Peyer's patch (tissue), 4 donors: Measurements from ENCODE around the gene RNF41. TPM values are rescaled to one million over a fixed set of nuclear protein-coding genes. Genes with fewer than 3 reads are reported as not detected.

Experiments
- DNase-seq, 3 donors: peaks; one replicate each; pipeline ENCODE4 v3.0.0-alpha.2; 2017 to 2019
- H3K27ac ChIP-seq, 4 donors: fragments of 200-600 bp; sonication (generic); one replicate each; pipeline ENCODE4 v1.5.1; 2016 to 2019
- H3K27me3 ChIP-seq, 2 donors: fragments of 200-600 bp; sonication (generic); one replicate each; pipeline ENCODE4 v1.5.1; 2019
- H3K36me3 ChIP-seq, 3 donors: fragments of 200-600 bp; sonication (generic); one replicate each; pipeline ENCODE4 v1.5.1; 2016 to 2019
- H3K4me1 ChIP-seq, 4 donors: fragments of 200-600 bp; sonication (generic); one replicate each; pipeline ENCODE4 v1.5.1; 2016 to 2019
- H3K4me3 ChIP-seq, 4 donors: fragments of 200-600 bp; sonication (generic); 1 replicate in 3 of 4; 2 replicates in 1 of 4; pipeline ENCODE4 v1.5.1; 2016 to 2019; ENCODE audit warnings: mild to moderate bottlenecking in 1 of 4
- H3K9me3 ChIP-seq, 4 donors: fragments of 200-600 bp; sonication (generic); one replicate each; pipeline ENCODE4 v1.5.1; 2016 to 2019; ENCODE audit warnings: mild to moderate bottlenecking in 1 of 4
- CTCF ChIP-seq, 6 experiments: fragments of 450-650 bp in 4 of 6; fragments of 200-600 bp in 2 of 6; sonication (generic) in 1 of 6; IDR thresholded peaks; one replicate each; pipeline ENCODE4 v1.5.1; 2017 to 2019; ENCODE audit warnings: antibody characterized with exemption in 6 of 6, mild to moderate bottlenecking in 3 of 6, moderate library complexity in 1 of 6
- POLR2A ChIP-seq, 2 donors: fragments of 450-650 bp; IDR thresholded peaks; one replicate each; pipeline ENCODE4 v1.5.1; 2017; ENCODE audit warnings: antibody characterized with exemption in 2 of 2, mild to moderate bottlenecking in 2 of 2, moderate library complexity in 2 of 2
- total RNA-seq, 4 donors: library from RNA; depleted of rRNA; stranded (reverse); fragments of >200 nt; gene quantifications; one replicate each; pipeline ENCODE4 v1.1.0, GENCODE V29; 2016

RNF41 gene
- total RNA-seq, 4 donors from 2014 or later = 23.8 to 52.0 (median 37.6) TPM

GRCh38 chr12:56186957-56187356 lies 34.8 kb downstream of the RNF41 start:
- Histone ChIP-seq H3K27ac (no peak overlapping the region), H3K9me3 (no peaks in the 10 kb centered on the region), H3K27me3 (no peaks in the 10 kb centered on the region), H3K36me3 (peaks cover 0 to 47% (median 0%) of the 10 kb centered on the region in 3 donors), H3K4me3 (no peak overlapping the region), H3K4me1 (peaks cover 3 to 18% (median 7%) of the 10 kb centered on the region in 4 donors)
- TF ChIP-seq POLR2A (IDR thresholded peaks at IDR 0.05) = no peak
- TF ChIP-seq CTCF (IDR thresholded peaks at IDR 0.05) = no peak
- no peak for DNase-seq

DNA sequence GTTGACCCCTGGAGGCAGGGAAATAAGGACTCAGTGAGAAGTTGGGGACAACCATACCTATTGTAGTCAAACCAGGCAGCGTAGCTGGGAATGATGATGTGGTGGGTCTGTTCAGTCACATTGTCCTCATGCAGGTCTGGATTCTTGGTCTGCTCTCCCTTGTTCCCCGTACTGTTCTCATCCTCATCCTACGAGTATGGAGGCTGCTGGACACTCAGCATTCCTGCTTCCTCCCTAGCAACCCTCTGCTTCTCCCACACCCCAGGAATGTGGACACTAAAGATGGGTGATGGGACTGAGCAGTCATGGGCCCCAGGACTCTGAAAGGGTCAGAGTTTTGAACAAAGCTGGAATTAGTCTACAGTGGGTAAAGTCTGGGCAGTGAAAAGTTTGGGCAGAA lies 43.4 kb downstream of the RNF41 start:
- Histone ChIP-seq H3K4me1 (no peaks in the 10 kb centered on the region), H3K36me3 (peaks cover 0 to 98% (median 5%) of the 10 kb centered on the region in 3 donors), H3K4me3 (no peak overlapping the region), H3K9me3 (no peaks in the 10 kb centered on the region), H3K27ac (no peak overlapping the region), H3K27me3 (no peaks in the 10 kb centered on the region)
- TF ChIP-seq CTCF (IDR thresholded peaks at IDR 0.05) (no peak), POLR2A (IDR thresholded peaks at IDR 0.05) (no peak)
- DNase-seq = no peak

DNA sequence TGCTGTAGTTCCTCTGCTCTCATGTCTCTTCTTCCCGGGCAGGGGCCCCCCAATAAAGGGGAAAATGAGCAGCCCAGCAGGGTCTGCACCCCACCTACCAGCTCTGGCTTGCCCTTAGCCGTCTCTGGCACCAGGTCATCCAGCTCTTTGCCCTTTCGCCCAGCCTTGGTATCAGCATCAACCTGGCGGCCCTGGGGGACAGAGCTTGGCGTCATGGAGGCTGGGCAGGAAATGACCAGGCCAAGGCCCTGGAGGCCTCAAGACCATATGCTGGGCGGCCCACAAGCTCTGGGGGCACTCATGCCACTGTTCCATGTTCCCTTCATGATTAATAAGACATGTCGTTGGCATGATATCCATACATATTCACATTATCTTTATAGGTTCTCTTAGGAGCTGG lies 48.9 kb downstream of the RNF41 start:
- TF ChIP-seq POLR2A (IDR thresholded peaks at IDR 0.05) (no peak), CTCF (IDR thresholded peaks at IDR 0.05) (no peak)
- Histone ChIP-seq H3K4me1 (no peaks in the 10 kb centered on the region), H3K9me3 (no peaks in the 10 kb centered on the region), H3K27me3 (no peaks in the 10 kb centered on the region), H3K27ac (no peak overlapping the region), H3K4me3 (no peak overlapping the region), H3K36me3 (peaks cover 0 to 100% (median 2%) of the 10 kb centered on the region in 3 donors)
- DNase-seq = no peak

DNA sequence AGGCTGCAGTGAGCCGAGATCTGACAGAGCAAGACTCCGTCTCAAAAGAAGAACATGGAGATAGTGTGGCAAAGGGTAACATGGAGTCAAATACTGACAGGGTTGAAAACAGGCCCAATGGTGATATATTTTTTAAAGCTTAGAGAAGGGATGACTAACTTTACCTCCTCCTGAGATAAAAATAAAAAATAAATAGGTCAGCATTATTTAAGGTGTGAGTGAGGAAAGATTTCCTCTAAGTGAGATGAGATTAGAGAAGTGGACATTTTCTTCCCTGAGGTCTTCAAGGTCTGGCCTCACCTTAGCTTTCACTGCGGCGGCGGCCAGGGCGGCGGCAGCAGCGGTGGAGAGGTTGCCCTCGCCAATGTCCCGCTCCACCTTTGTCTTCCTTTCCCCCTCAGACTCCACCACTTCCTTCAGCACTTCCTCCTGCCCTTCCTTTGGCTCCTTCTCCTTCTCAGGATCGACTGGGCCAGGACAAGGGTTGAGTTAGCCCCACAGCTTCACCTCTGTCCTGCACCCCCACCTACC lies 52.4 kb downstream of the RNF41 start:
- TF ChIP-seq POLR2A (IDR thresholded peaks at IDR 0.05) (no peak), CTCF (IDR thresholded peaks at IDR 0.05) (no peak)
- Histone ChIP-seq H3K9me3 (no peaks in the 10 kb centered on the region), H3K36me3 (peaks cover 0 to 100% (median 0%) of the 10 kb centered on the region in 3 donors), H3K27me3 (no peaks in the 10 kb centered on the region), H3K4me1 (no peaks in the 10 kb centered on the region), H3K4me3 (no peak overlapping the region), H3K27ac (no peak overlapping the region)
- DNase-seq = no peak

GRCh38 chr12:56165369-56165768 lies 56.4 kb downstream of the RNF41 start:
- H3K27ac ChIP-seq = no peak overlapping the region
- TF ChIP-seq CTCF (IDR thresholded peaks at IDR 0.05) (no peak), POLR2A (IDR thresholded peaks at IDR 0.05) (no peak)
- peaks cover 4 to 23% (median 6%) of the 10 kb centered on the region in 4 donors for H3K4me1 ChIP-seq
- no peaks in the 10 kb centered on the region for H3K9me3 ChIP-seq
- no peak overlapping the region for H3K4me3 ChIP-seq
- no peak for DNase-seq
- H3K36me3 ChIP-seq = peaks cover 0 to 100% (median 0%) of the 10 kb centered on the region in 3 donors
- H3K27me3 ChIP-seq = no peaks in the 10 kb centered on the region

DNA sequence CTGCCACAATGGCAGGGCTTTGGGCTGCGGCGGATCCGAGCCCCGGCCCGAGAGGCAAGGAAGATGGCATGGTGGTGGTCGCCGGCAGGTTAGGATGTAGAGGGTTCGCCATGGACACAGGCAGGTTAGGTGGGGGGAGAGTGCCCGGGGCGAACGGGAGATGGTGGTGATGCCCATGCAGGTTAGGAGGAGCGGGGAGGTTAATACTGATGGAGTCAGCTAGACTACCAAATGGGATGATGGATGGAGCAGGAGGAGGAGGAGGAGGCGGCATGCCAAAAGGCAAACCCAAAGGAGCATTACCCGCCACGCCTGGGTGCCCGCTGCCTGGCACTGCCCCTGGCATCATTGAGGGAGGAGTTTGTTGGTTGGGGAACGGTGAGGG lies 57.4 kb downstream of the RNF41 start:
- H3K27me3 ChIP-seq = no peaks in the 10 kb centered on the region
- no peaks in the 10 kb centered on the region for H3K9me3 ChIP-seq
- H3K4me3 ChIP-seq = no peak overlapping the region
- DNase-seq = no peak
- H3K27ac ChIP-seq = no peak overlapping the region
- H3K36me3 ChIP-seq = peaks cover 0 to 99% (median 0%) of the 10 kb centered on the region in 3 donors
- peaks cover 4 to 33% (median 17%) of the 10 kb centered on the region in 4 donors for H3K4me1 ChIP-seq
- TF ChIP-seq POLR2A (IDR thresholded peaks at IDR 0.05) (no peak), CTCF (IDR thresholded peaks at IDR 0.05) (no peak)
